ENCODE data around the gene SCN4B.

The SCN4B gene

GRCh38 chr11:118163494-118163893 lies 10.9 kb upstream of the SCN4B start:
- Histone ChIP-seq H3K27ac (ENCODE audit: low read depth, low read length) (no peak overlapping the region), H3K4me3 (ENCODE audit: low read depth, low read length) (no peak overlapping the region), H3K4me1 (ENCODE audit: control insufficient read depth, insufficient read depth, low read length, unreplicated experiment) (no peaks in the 10 kb centered on the region), H3K36me3 (ENCODE audit: insufficient read depth, low read length) (no peaks in the 10 kb centered on the region), H3K79me2 (ENCODE audit: control insufficient read depth, insufficient read depth, low read length, unreplicated experiment) (no peaks in the 10 kb centered on the region), H2AFZ (ENCODE audit: low read length, unreplicated experiment) (no peak overlapping the region), H3K27me3 (ENCODE audit: insufficient read depth, low read length) (peaks cover 78% of the 10 kb centered on the region)

GRCh38 chr11:118162846-118163245 lies 10.2 kb upstream of the SCN4B start:
- Histone ChIP-seq H3K79me2 (ENCODE audit: control insufficient read depth, insufficient read depth, low read length, unreplicated experiment) (no peaks in the 10 kb centered on the region), H2AFZ (ENCODE audit: low read length, unreplicated experiment) (no peak overlapping the region), H3K4me3 (ENCODE audit: low read depth, low read length) (no peak overlapping the region), H3K27ac (ENCODE audit: low read depth, low read length) (no peak overlapping the region), H3K4me1 (ENCODE audit: control insufficient read depth, insufficient read depth, low read length, unreplicated experiment) (no peaks in the 10 kb centered on the region), H3K36me3 (ENCODE audit: insufficient read depth, low read length) (no peaks in the 10 kb centered on the region), H3K27me3 (ENCODE audit: insufficient read depth, low read length) (peaks cover 78% of the 10 kb centered on the region)

- Histone ChIP-seq H3K27ac (ENCODE audit: low read depth, low read length) (no peak overlapping the region), H3K36me3 (ENCODE audit: insufficient read depth, low read length) (no peaks in the 10 kb centered on the region), H3K79me2 (ENCODE audit: control insufficient read depth, insufficient read depth, low read length, unreplicated experiment) (no peaks in the 10 kb centered on the region), H2AFZ (ENCODE audit: low read length, unreplicated experiment) (no peak overlapping the region), H3K4me1 (ENCODE audit: control insufficient read depth, insufficient read depth, low read length, unreplicated experiment) (no peaks in the 10 kb centered on the region), H3K4me3 (ENCODE audit: low read depth, low read length) (no peak overlapping the region), H3K27me3 (ENCODE audit: insufficient read depth, low read length) (peaks cover 78% of the 10 kb centered on the region)
These were observed 9.2 kb upstream of the SCN4B start for GRCh38 chr11:118161786-118162185.

DNA sequence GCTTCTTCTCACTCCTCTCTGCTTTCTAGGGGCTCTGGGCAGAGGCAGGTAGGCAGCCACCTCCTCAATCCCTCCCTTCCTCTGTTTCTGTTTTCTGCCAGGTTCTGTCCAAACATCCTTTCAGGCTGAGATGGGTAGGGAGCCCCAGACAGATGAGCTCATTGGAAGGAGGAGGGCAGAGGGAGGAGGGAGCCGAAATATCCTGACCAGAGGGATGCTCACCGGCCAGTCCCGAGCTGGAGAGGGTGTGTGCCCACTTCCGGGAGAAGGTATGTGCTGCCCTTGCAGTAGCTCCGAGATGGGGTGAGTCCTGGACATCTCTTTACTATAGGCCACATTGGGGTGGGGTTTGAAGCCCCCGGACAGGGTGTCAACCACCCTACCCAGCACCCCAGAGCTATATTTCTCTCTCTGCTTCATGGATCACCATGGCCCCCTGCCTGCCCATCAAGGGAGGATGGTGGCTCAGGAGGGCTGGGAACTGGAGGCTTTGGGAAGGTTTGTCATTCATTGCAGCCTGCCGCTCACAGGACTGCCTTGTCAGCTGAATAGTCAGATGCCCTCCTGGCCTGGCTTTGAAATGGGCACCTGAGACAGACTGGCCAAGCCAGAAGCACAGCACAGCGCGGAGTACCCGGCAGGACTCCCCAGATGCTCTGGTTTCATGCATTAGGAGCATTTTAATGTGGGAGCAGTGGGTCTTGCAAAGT lies 4.7 kb upstream of the SCN4B start:
- no peak overlapping the region for H2AFZ ChIP-seq (ENCODE audit: low read length, unreplicated experiment)
- no peaks in the 10 kb centered on the region for H3K4me1 ChIP-seq (ENCODE audit: control insufficient read depth, insufficient read depth, low read length, unreplicated experiment)
- peaks cover 98% of the 10 kb centered on the region for H3K27me3 ChIP-seq (ENCODE audit: insufficient read depth, low read length)
- H3K27ac ChIP-seq (ENCODE audit: low read depth, low read length) = no peak overlapping the region
- no peak overlapping the region for H3K4me3 ChIP-seq (ENCODE audit: low read depth, low read length)
- no peaks in the 10 kb centered on the region for H3K79me2 ChIP-seq (ENCODE audit: control insufficient read depth, insufficient read depth, low read length, unreplicated experiment)
- no peaks in the 10 kb centered on the region for H3K36me3 ChIP-seq (ENCODE audit: insufficient read depth, low read length)

- no peaks in the 10 kb centered on the region for H3K79me2 ChIP-seq (ENCODE audit: control insufficient read depth, insufficient read depth, low read length, unreplicated experiment)
- no peak overlapping the region for H3K27ac ChIP-seq (ENCODE audit: low read depth, low read length)
- no peaks in the 10 kb centered on the region for H3K36me3 ChIP-seq (ENCODE audit: insufficient read depth, low read length)
- H2AFZ ChIP-seq (ENCODE audit: low read length, unreplicated experiment) = no peak overlapping the region
- peaks cover 98% of the 10 kb centered on the region for H3K27me3 ChIP-seq (ENCODE audit: insufficient read depth, low read length)
- no peaks in the 10 kb centered on the region for H3K4me1 ChIP-seq (ENCODE audit: control insufficient read depth, insufficient read depth, low read length, unreplicated experiment)
- no peak overlapping the region for H3K4me3 ChIP-seq (ENCODE audit: low read depth, low read length)
These were observed 4.0 kb upstream of the SCN4B start for GRCh38 chr11:118156531-118157185.

DNA sequence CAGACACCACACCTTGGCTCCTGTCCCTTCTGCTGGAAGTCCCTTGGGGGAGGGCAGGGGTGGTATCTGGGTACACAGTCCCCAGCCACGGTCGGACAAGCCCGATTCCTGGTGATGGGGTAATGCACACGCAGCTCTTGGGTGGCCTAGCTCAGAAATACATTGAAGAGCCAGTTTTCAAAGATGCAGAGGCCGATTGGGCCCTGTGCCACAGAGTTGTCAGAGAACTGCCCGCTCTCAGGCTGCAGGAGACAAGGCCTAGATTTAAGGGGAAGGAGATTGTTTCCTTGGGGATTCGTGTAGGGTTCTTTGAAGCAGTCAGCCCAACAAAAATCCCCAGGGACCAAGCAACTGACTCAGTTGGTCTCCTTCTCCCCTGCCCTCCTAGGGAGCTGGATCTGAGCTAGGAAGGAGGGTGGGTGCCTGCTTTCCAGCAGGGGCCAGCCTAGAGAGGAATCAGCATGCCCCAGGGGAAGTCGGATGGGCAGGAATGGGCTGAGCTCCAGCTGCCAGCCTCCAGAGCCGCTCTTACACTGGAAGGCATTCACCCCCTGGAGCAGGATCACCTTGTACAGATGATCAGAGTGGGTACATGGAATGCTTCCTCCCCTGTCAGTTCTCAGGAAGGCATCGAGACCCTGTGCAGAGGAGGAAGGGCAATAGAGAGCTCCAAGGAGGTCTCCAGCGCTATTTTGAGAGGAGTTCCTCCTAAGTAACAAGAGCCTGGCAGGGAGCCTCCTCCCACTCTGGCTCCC lies 3.3 kb upstream of the SCN4B start:
- no peaks in the 10 kb centered on the region for H3K36me3 ChIP-seq (ENCODE audit: insufficient read depth, low read length)
- H3K27ac ChIP-seq (ENCODE audit: low read depth, low read length) = no peak overlapping the region
- no peaks in the 10 kb centered on the region for H3K79me2 ChIP-seq (ENCODE audit: control insufficient read depth, insufficient read depth, low read length, unreplicated experiment)
- no peaks in the 10 kb centered on the region for H3K4me1 ChIP-seq (ENCODE audit: control insufficient read depth, insufficient read depth, low read length, unreplicated experiment)
- H2AFZ ChIP-seq (ENCODE audit: low read length, unreplicated experiment) = no peak overlapping the region
- H3K27me3 ChIP-seq (ENCODE audit: insufficient read depth, low read length) = peaks cover 98% of the 10 kb centered on the region
- H3K4me3 ChIP-seq (ENCODE audit: low read depth, low read length) = no peak overlapping the region

DNA sequence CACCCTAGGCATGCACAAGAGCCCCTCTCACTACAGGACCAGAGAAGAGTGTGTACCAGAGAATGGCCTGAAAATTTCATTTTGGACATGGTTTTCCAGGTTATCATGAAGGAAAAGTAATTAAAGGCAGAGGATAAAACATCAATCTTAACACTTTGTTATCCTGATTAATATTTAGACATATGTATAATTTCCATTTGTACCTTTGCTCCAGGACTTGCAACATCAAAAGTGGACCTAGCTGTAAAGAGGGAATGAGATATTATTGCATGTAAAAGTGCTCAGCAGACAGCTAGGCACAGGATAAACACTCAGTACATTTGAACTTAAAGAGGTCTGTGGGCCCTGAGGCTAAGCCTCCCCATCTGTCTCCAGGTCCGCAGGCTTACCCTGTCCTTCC lies 2.0 kb upstream of the SCN4B start:
- Histone ChIP-seq H3K27me3 (ENCODE audit: insufficient read depth, low read length) (peaks cover 99% of the 10 kb centered on the region), H3K27ac (ENCODE audit: low read depth, low read length) (no peak overlapping the region), H3K4me3 (ENCODE audit: low read depth, low read length) (no peak overlapping the region), H2AFZ (ENCODE audit: low read length, unreplicated experiment) (no peak overlapping the region), H3K36me3 (ENCODE audit: insufficient read depth, low read length) (no peaks in the 10 kb centered on the region), H3K4me1 (ENCODE audit: control insufficient read depth, insufficient read depth, low read length, unreplicated experiment) (no peaks in the 10 kb centered on the region), H3K79me2 (ENCODE audit: control insufficient read depth, insufficient read depth, low read length, unreplicated experiment) (no peaks in the 10 kb centered on the region)

DNA sequence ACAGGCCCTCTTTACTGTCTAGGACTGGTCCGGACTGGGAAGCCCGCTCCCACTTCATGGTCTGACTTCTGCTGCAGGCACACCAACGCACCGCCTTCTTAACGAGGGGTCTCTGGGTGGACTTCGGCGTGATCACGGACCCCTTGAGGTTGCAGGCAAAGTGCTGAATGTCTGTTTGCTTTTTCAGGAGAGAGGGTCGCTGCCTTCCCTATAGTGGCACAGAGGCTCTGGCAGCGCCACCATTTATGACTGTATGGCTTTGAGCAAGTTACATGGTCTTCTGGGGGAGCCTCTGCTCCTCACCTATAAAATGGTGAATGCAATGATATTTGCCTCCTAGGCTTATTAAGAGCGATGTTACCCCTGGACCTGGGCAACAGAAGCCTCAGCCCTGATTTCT lies 1.4 kb upstream of the SCN4B start:
- Histone ChIP-seq H3K4me3 (ENCODE audit: low read depth, low read length) (no peak overlapping the region), H3K4me1 (ENCODE audit: control insufficient read depth, insufficient read depth, low read length, unreplicated experiment) (no peaks in the 10 kb centered on the region), H3K27ac (ENCODE audit: low read depth, low read length) (no peak overlapping the region), H3K36me3 (ENCODE audit: insufficient read depth, low read length) (no peaks in the 10 kb centered on the region), H3K79me2 (ENCODE audit: control insufficient read depth, insufficient read depth, low read length, unreplicated experiment) (no peaks in the 10 kb centered on the region), H3K27me3 (ENCODE audit: insufficient read depth, low read length) (peaks cover 99% of the 10 kb centered on the region), H2AFZ (ENCODE audit: low read length, unreplicated experiment) (no peak overlapping the region)

DNA sequence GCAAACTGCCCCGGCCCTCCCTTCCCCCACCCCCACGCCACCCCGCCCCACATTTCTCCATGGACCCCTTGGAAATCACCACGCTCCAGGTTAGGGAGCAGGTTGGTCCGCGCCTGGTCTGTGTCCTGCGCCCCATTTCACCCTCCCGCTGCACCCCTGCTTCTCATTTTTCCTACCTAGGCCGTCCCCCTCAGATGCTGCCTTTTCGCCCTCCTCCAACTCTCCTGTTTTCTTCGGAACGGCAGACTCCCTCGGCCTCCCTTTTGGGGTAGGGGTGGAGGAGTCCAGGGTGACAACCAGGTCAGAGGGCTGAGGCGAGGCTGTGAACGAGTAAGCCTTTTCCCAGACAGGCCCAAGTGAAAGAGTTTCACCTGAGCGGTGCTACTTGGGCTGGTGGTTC lies 893 bp upstream of the SCN4B start:
- no peaks in the 10 kb centered on the region for H3K79me2 ChIP-seq (ENCODE audit: control insufficient read depth, insufficient read depth, low read length, unreplicated experiment)
- H3K27me3 ChIP-seq (ENCODE audit: insufficient read depth, low read length) = peaks cover 99% of the 10 kb centered on the region
- H3K4me1 ChIP-seq (ENCODE audit: control insufficient read depth, insufficient read depth, low read length, unreplicated experiment) = no peaks in the 10 kb centered on the region
- H3K27ac ChIP-seq (ENCODE audit: low read depth, low read length) = no peak overlapping the region
- no peaks in the 10 kb centered on the region for H3K36me3 ChIP-seq (ENCODE audit: insufficient read depth, low read length)
- no peak overlapping the region for H2AFZ ChIP-seq (ENCODE audit: low read length, unreplicated experiment)
- no peak overlapping the region for H3K4me3 ChIP-seq (ENCODE audit: low read depth, low read length)

DNA sequence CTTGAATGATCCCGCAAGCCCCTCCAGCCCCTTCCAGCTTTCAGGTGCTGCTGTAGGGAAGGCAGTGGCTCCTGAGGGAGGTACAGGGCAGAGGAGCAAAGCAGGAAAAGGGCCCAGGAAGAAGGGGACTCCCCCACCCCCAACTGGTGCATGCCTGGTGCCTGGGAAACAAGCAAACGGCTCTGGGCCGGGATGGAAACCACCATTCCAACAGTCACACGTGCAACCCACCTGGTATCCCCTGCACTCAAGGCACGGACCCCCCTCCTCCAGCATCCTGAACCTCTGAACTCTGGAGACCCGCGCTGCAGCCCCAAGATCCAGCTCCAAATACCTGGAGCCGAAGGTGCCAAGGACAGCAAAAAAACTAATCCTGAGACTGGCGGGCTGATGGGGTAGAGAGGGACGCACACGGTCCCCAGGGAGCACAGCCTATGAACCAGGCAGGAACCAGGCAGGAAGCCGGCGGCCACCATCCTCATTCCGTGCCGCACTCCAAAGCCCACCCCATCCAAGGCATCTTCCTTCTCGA lies 537 bp downstream of the SCN4B start:
- Histone ChIP-seq H3K4me1 (ENCODE audit: control insufficient read depth, insufficient read depth, low read length, unreplicated experiment) (no peaks in the 10 kb centered on the region), H3K27ac (ENCODE audit: low read depth, low read length) (no peak overlapping the region), H3K79me2 (ENCODE audit: control insufficient read depth, insufficient read depth, low read length, unreplicated experiment) (no peaks in the 10 kb centered on the region), H2AFZ (ENCODE audit: low read length, unreplicated experiment) (no peak overlapping the region), H3K36me3 (ENCODE audit: insufficient read depth, low read length) (no peaks in the 10 kb centered on the region), H3K27me3 (ENCODE audit: insufficient read depth, low read length) (peaks cover 99% of the 10 kb centered on the region), H3K4me3 (ENCODE audit: low read depth, low read length) (peak overlapping the region; percentile 77)

All from ACC112 (cell line).